OCI-LY1 (cell line): ENCODE results near the gene VEPH1.

ENCODE experiments used
- EZH2 ChIP-seq: fragments of 200-600 bp; sonication (generic), shearing (Covaris generic); IDR thresholded peaks from 2 replicates; pipeline ENCODE4 v1.8.0; 2017; ENCODE audit warnings: borderline replicate concordance, mixed run types, mild to moderate bottlenecking, antibody characterized with exemption, low read length, moderate library complexity, mixed read lengths
- TF ChIP-seq, protein P1 (sequence below): fragments of 200-600 bp; sonication (generic), shearing (Covaris generic); IDR thresholded peaks from 2 replicates; pipeline ENCODE4 v1.5.1; 2017; ENCODE audit warnings: mild to moderate bottlenecking, antibody characterized with exemption, low read length, moderate library complexity, mixed read lengths

DNA sequence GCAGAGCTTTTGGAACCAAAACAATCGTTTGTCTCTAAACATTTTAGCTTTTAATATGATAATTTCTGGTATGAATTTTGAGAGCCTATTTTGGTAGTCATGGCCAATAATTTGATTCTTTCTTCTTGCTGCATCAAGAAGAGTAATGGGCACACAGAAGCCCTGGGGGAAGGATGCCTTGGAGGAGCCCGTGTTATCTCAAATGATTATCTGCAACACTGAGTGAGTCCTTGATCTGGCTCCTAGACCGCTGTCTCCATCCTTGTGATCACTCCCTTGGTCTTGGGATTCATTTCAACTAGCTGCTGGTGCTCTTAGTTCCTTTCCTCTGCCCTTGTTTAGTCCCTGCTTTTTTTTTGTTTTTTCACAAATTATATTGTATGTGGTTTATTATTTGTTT lies 265.3 kb downstream of the VEPH1 start:
- TF ChIP-seq EZH2, result no peak
- TF ChIP-seq, protein P1, sequence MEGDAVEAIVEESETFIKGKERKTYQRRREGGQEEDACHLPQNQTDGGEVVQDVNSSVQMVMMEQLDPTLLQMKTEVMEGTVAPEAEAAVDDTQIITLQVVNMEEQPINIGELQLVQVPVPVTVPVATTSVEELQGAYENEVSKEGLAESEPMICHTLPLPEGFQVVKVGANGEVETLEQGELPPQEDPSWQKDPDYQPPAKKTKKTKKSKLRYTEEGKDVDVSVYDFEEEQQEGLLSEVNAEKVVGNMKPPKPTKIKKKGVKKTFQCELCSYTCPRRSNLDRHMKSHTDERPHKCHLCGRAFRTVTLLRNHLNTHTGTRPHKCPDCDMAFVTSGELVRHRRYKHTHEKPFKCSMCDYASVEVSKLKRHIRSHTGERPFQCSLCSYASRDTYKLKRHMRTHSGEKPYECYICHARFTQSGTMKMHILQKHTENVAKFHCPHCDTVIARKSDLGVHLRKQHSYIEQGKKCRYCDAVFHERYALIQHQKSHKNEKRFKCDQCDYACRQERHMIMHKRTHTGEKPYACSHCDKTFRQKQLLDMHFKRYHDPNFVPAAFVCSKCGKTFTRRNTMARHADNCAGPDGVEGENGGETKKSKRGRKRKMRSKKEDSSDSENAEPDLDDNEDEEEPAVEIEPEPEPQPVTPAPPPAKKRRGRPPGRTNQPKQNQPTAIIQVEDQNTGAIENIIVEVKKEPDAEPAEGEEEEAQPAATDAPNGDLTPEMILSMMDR, result no peak
